ENCODE results near the gene LTBP1.

DNA sequence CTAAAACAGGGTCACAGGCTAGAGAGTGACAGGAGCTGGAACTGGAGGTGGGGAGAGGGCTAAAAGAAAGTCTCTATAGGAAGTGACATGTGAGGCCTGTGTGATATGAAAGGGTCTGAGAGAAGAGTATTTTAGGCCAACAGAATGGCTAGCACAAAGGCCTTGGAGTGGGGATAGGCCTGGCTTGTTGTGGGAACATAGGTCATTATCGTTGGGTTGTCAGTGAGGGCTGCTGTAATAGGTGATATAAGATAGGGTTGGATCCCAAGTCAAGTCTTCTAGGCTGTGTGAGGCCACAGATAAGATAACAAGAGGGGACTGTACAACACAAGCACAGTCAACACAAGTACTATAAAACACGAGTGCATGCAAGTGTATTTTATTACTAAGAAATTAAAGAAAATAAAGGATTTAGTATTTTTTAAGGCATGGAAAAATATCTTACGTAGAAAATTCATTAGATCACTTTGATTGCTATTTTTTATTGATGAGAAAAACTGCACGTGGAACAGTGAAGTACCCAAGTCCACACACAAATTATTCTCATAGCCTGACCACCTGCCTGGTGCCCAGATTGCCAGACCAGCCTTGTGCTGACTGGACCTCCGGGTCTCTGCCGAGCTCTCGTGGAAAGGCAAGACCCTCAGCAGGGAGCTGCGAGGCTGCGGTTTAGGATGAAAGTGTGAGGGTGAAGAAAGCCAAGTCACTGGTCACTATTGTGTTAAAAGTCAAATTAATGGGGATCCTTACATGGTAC is 14.1 kb downstream of the LTBP1 start:
- TF ChIP-seq EZH2 (IDR thresholded peaks at IDR 0.05; ENCODE audit: low read depth, unreplicated experiment) (no peak), EZH2phosphoT487 (IDR thresholded peaks at IDR 0.05; ENCODE audit: unreplicated experiment) (no peak), CTCF (conservative IDR thresholded peaks at IDR 0.05; ENCODE audit: low read depth in 2 of 2) (no peak), CREB1 (CRISPR knock-in tag; IDR thresholded peaks at IDR 0.05; ENCODE audit: low read depth) (no peak), JUNB (IDR thresholded peaks at IDR 0.05; ENCODE audit: unreplicated experiment) (no peak), REST (IDR thresholded peaks at IDR 0.05; ENCODE audit: unreplicated experiment) (no peak), ZNF114 (CRISPR knock-in tag; IDR thresholded peaks at IDR 0.05) (no peak)
- TF ChIP-seq, protein P1, sequence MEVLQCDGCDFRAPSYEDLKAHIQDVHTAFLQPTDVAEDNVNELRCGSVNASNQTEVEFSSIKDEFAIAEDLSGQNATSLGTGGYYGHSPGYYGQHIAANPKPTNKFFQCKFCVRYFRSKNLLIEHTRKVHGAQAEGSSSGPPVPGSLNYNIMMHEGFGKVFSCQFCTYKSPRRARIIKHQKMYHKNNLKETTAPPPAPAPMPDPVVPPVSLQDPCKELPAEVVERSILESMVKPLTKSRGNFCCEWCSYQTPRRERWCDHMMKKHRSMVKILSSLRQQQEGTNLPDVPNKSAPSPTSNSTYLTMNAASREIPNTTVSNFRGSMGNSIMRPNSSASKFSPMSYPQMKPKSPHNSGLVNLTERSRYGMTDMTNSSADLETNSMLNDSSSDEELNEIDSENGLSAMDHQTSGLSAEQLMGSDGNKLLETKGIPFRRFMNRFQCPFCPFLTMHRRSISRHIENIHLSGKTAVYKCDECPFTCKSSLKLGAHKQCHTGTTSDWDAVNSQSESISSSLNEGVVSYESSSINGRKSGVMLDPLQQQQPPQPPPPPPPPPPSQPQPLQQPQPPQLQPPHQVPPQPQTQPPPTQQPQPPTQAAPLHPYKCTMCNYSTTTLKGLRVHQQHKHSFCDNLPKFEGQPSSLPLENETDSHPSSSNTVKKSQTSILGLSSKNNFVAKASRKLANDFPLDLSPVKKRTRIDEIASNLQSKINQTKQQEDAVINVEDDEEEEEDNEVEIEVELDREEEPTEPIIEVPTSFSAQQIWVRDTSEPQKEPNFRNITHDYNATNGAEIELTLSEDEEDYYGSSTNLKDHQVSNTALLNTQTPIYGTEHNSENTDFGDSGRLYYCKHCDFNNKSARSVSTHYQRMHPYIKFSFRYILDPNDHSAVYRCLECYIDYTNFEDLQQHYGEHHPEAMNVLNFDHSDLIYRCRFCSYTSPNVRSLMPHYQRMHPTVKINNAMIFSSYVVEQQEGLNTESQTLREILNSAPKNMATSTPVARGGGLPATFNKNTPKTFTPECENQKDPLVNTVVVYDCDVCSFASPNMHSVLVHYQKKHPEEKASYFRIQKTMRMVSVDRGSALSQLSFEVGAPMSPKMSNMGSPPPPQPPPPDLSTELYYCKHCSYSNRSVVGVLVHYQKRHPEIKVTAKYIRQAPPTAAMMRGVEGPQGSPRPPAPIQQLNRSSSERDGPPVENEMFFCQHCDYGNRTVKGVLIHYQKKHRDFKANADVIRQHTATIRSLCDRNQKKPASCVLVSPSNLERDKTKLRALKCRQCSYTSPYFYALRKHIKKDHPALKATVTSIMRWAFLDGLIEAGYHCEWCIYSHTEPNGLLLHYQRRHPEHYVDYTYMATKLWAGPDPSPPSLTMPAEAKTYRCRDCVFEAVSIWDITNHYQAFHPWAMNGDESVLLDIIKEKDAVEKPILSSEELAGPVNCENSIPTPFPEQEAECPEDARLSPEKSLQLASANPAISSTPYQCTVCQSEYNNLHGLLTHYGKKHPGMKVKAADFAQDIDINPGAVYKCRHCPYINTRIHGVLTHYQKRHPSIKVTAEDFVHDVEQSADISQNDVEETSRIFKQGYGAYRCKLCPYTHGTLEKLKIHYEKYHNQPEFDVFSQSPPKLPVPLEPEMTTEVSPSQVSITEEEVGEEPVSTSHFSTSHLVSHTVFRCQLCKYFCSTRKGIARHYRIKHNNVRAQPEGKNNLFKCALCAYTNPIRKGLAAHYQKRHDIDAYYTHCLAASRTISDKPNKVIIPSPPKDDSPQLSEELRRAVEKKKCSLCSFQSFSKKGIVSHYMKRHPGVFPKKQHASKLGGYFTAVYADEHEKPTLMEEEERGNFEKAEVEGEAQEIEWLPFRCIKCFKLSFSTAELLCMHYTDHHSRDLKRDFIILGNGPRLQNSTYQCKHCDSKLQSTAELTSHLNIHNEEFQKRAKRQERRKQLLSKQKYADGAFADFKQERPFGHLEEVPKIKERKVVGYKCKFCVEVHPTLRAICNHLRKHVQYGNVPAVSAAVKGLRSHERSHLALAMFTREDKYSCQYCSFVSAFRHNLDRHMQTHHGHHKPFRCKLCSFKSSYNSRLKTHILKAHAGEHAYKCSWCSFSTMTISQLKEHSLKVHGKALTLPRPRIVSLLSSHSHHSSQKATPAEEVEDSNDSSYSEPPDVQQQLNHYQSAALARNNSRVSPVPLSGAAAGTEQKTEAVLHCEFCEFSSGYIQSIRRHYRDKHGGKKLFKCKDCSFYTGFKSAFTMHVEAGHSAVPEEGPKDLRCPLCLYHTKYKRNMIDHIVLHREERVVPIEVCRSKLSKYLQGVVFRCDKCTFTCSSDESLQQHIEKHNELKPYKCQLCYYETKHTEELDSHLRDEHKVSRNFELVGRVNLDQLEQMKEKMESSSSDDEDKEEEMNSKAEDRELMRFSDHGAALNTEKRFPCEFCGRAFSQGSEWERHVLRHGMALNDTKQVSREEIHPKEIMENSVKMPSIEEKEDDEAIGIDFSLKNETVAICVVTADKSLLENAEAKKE (CRISPR knock-in tag; IDR thresholded peaks at IDR 0.05): no peak

All from GM23338 (cell line).